Heart right ventricle (tissue), 16 donors: ENCODE data around the gene ASCL5. TPM values are rescaled to one million over a fixed set of nuclear protein-coding genes. Genes with fewer than 3 reads are reported as not detected.

ENCODE experiments used
- ATAC-seq, 8 donors: fragments of 200-7000 bp; cut with Tn5 transposase; one replicate each; pipeline ENCODE4 v1.9.1; 2020; ENCODE audit warnings: mild to moderate bottlenecking in 8 of 8, moderate library complexity in 8 of 8, moderate number of reproducible peaks in 1 of 8
- DNase-seq, 2 donors: peaks; one replicate each; pipeline ENCODE4 v3.0.0-alpha.2; 2020
- H3K27ac ChIP-seq, 10 donors: fragments of 200-600 bp; sonication (generic) in 2 of 10; one replicate each; pipeline versions ENCODE4 v1.5.0 to v1.8.0; 2020 to 2022; ENCODE audit warnings: mild to moderate bottlenecking in 3 of 10
- H3K27me3 ChIP-seq, 7 donors: fragments of 200-600 bp; one replicate each; pipeline ENCODE4 v1.8.0; 2021 to 2022; ENCODE audit warnings: mild to moderate bottlenecking in 2 of 7
- H3K36me3 ChIP-seq, 9 donors: fragments of 200-600 bp; sonication (generic) in 1 of 9; one replicate each; pipeline versions ENCODE4 v1.5.0 to v1.8.0; 2020 to 2022; ENCODE audit warnings: mild to moderate bottlenecking in 2 of 9
- H3K4me1 ChIP-seq, 9 donors: fragments of 200-600 bp; sonication (generic) in 1 of 9; one replicate each; pipeline versions ENCODE4 v1.5.0 to v1.8.0; 2020 to 2022; ENCODE audit warnings: mild to moderate bottlenecking in 4 of 9
- H3K4me3 ChIP-seq, 10 donors: fragments of 200-600 bp; sonication (generic) in 2 of 10; one replicate each; pipeline versions ENCODE4 v1.5.0 to v1.8.0; 2020 to 2022; ENCODE audit warnings: mild to moderate bottlenecking in 7 of 10, moderate library complexity in 2 of 10
- H3K9me3 ChIP-seq, 11 donors: fragments of 200-600 bp in 10 of 11; sonication (generic) in 2 of 11; one replicate each; pipeline versions ENCODE4 v1.5.0 to v1.8.0; 2013 to 2022; ENCODE audit warnings: mild to moderate bottlenecking in 2 of 11, control low read depth in 1 of 11, moderate library complexity in 1 of 11
- WGBS, 2 donors: extraction: QIAGEN DNeasy Blood & Tissue Kit; methylation state at CpG; one replicate each; pipeline ENCODE4 v1.1.7; 2013; ENCODE audit warnings: inconsistent platforms in 1 of 2; 5-methylcytosine and 5-hydroxymethylcytosine counted together
- intact Hi-C, 10 donors: fragments of 100-400 bp; cut with DNase I; formaldehyde crosslinking; loops; one replicate each; pipeline versions ENCODE4 v1.11.1 to v1.14.2; 2022
- polyA plus RNA-seq, 2 donors: library from polyadenylated mRNA; stranded (reverse); fragments of 200-250 nt; gene quantifications; one replicate each; pipeline ENCODE4 v1.2.3, GENCODE V29; 2013
- total RNA-seq, 10 donors: library from RNA; stranded (reverse); fragmentation: NEBNext Ultra II Directional in 3 of 10; extraction: Animal tissue kit (Norgen Biotek cat#: 25700) in 3 of 10; gene quantifications; one replicate each; pipeline versions ENCODE4 v1.2.1 to v1.2.4, GENCODE V29; 2021 to 2023
- TF ChIP-seq, protein P1 (sequence below), 9 donors: fragments of 200-600 bp; sonication (generic) in 2 of 9; IDR thresholded peaks; one replicate each; pipeline versions ENCODE4 v1.5.0 to v1.8.0; 2021 to 2022; ENCODE audit warnings: antibody characterized with exemption in 9 of 9, mild to moderate bottlenecking in 5 of 9, moderate library complexity in 1 of 9
- donor health status: Arrhythmogenic right ventricular cardiomyopathy.
- donor health status: ischemic (EF 13 %, LVEDD 7.1; RV severe dilation, severe dysfunction).
- donor health status: healthy with polysubstance abuse.
- donor health status: DM: no; HTN: yes; CAD: no.
- donor health status: DM: no; HTN: no; CAD: no.
- donor health status: ischemic (EF 25% LVEDD 6.9; RV normal size, moderate dysfunction).
- donor health status: ischemic (EF 25% LVEDD 5.7; RV mildly dilated, moderate dysfunction).
- donor health status: healthy.
- donor health status: DM: yes; HTN: yes; CAD: no.
- donor health status: Ischemic cardiomyopathy.
- donor health status: ischemic (EF 35%, LVEDD 5.7; RV mildly dilated, moderate dysfunction).
- donor health status: nonischemic (EF 11% LVEDD 7.7; RV severe dilation, severe dysfunction).
- donor health status: DM: yes; HTN: yes; CAD: no.
- donor health status: PGD.
- donor health status: ischemic (EF 29% LVEDD 5.4; RV normal size, mild dysfunction).
- donor health status: nonischemic (EF 23%, LVEDD 6.1; RV moderate dilation, normal function).

The ASCL5 gene
- total and polyA plus RNA-seq, 12 donors: not detected

DNA sequence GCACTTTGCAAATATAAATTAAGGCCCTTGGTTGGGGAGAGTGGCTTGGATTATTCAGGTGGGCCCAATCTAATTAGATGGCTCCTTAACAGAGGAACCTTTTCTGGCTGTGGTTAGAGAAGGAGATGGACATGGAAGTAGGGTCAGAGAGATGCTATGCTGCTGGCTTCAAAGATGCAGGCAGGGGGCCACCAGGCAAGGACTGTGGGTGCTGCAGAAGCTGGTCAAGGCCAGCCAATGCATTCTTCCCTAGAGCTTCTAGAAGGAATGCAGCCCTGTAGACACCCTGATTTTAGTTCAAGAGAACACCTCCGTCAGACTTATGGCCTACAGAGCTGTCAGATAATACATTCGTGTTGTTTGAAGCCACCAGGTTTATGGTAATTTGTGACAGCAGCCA, 31.0 kb upstream of the ASCL5 start:
- H3K4me1 ChIP-seq: peaks cover 3 to 16% (median 12%) of the 10 kb centered on the region in 9 donors
- no peak overlapping the region for H3K4me3 ChIP-seq
- intact Hi-C loops: no loop called here
- TF ChIP-seq, protein P1, sequence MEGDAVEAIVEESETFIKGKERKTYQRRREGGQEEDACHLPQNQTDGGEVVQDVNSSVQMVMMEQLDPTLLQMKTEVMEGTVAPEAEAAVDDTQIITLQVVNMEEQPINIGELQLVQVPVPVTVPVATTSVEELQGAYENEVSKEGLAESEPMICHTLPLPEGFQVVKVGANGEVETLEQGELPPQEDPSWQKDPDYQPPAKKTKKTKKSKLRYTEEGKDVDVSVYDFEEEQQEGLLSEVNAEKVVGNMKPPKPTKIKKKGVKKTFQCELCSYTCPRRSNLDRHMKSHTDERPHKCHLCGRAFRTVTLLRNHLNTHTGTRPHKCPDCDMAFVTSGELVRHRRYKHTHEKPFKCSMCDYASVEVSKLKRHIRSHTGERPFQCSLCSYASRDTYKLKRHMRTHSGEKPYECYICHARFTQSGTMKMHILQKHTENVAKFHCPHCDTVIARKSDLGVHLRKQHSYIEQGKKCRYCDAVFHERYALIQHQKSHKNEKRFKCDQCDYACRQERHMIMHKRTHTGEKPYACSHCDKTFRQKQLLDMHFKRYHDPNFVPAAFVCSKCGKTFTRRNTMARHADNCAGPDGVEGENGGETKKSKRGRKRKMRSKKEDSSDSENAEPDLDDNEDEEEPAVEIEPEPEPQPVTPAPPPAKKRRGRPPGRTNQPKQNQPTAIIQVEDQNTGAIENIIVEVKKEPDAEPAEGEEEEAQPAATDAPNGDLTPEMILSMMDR (IDR thresholded peaks at IDR 0.05): no peak
- ATAC-seq: no peak
- WGBS, 2 donors: 88 to 96% methylated on average over 2 of the region's 2 CpGs
- no peaks in the 10 kb centered on the region for H3K9me3 ChIP-seq
- peaks cover 0 to 11% (median 0%) of the 10 kb centered on the region in 7 donors for H3K27me3 ChIP-seq
- no peak for DNase-seq
- H3K27ac ChIP-seq: no peak overlapping the region
- no peaks in the 10 kb centered on the region for H3K36me3 ChIP-seq

GRCh38 chr1:201156819-201157218, 29.8 kb upstream of the ASCL5 start:
- no peak overlapping the region for H3K4me3 ChIP-seq
- intact Hi-C loops: no loop called here
- TF ChIP-seq, protein P1 (IDR thresholded peaks at IDR 0.05): no peak

DNA sequence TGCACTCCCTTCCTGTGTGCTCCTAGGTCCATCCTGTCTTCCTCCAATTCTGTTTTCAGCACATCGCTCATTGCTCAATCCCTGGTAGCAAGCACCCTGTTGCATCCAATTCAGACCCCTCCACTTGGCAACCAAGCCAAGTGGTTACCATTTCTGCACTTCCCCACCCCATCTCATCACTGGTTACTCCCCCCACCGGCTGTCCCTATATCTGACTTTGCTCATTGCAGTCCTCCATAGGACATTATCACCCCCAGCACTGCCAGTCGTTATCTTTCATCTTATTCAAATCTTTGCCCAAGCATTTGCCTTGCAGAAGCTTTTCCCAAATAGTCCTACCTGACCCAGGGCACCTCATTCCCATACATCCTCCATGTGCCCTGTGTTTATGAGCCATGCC, 29.4 kb upstream of the ASCL5 start:
- Histone ChIP-seq H3K4me1 (peaks cover 3 to 18% (median 14%) of the 10 kb centered on the region in 9 donors), H3K4me3 (no peak overlapping the region), H3K36me3 (peaks cover 0 to 9% (median under 1%) of the 10 kb centered on the region in 9 donors), H3K27ac (no peak overlapping the region), H3K27me3 (peaks cover 0 to 11% (median 0%) of the 10 kb centered on the region in 7 donors), H3K9me3 (no peaks in the 10 kb centered on the region)
- intact Hi-C loops: no loop called here
- no peak for ATAC-seq
- TF ChIP-seq, protein P1 (IDR thresholded peaks at IDR 0.05): no peak
- 81 to 88% methylated on average over 3 of the region's 3 CpGs for WGBS, 2 donors
- no peak for DNase-seq

More at GRCh38 chr1:201156819-201157218, 29.8 kb upstream of the ASCL5 start:
- ATAC-seq (no peak), DNase-seq (no peak)
- Histone ChIP-seq H3K27ac (no peak overlapping the region), H3K27me3 (peaks cover 0 to 11% (median 0%) of the 10 kb centered on the region in 7 donors), H3K4me1 (peaks cover 3 to 18% (median 14%) of the 10 kb centered on the region in 9 donors), H3K9me3 (no peaks in the 10 kb centered on the region), H3K36me3 (peaks cover 0 to 4% (median 0%) of the 10 kb centered on the region in 9 donors)

- Histone ChIP-seq H3K27me3 (peaks cover 0 to 9% (median 0%) of the 10 kb centered on the region in 7 donors), H3K36me3 (peaks cover 0 to 19% (median 7%) of the 10 kb centered on the region in 9 donors), H3K4me1 (peaks cover 3 to 18% (median 14%) of the 10 kb centered on the region in 9 donors), H3K4me3 (peak overlapping the region in 1 of 10 donors; percentile 96), H3K27ac (no peak overlapping the region), H3K9me3 (no peaks in the 10 kb centered on the region)
- intact Hi-C loops: no loop called here
- TF ChIP-seq, protein P1 (IDR thresholded peaks at IDR 0.05): no peak
- DNase-seq: no peak
- ATAC-seq: no peak
- WGBS, 2 donors: 88% methylated on average over 2 of the region's 2 CpGs
Observed at GRCh38 chr1:201155354-201155753, 28.4 kb upstream of the ASCL5 start.
